Uterus (tissue), 2 donors: ENCODE data around the gene DLEU7.

Experiments
- CTCF ChIP-seq, 4 experiments: fragments of 200-600 bp in 2 of 4; fragments of 450-650 bp in 2 of 4; sonication (generic) in 2 of 4; IDR thresholded peaks; one replicate each; pipeline ENCODE4 v1.5.1; 2016 to 2019; ENCODE audit warnings: antibody characterized with exemption in 4 of 4, mild to moderate bottlenecking in 2 of 4, moderate library complexity in 1 of 4
- POLR2A ChIP-seq, 2 donors: fragments of 450-650 bp; IDR thresholded peaks; one replicate each; pipeline ENCODE4 v1.6.1; 2016; ENCODE audit warnings: antibody characterized with exemption in 2 of 2, mild to moderate bottlenecking in 1 of 2, moderate library complexity in 1 of 2

- no peak for TF ChIP-seq CTCF (IDR thresholded peaks at IDR 0.05)
- no peak for TF ChIP-seq POLR2A (IDR thresholded peaks at IDR 0.05)
These were observed at the start of gene DLEU7 for GRCh38 chr13:50843257-50844083.
